Measurements from ENCODE around the gene NRROS.
A peak's percentile ranks its signal among the peaks of the same experiment; 100 is the strongest.

Gene NRROS

DNA sequence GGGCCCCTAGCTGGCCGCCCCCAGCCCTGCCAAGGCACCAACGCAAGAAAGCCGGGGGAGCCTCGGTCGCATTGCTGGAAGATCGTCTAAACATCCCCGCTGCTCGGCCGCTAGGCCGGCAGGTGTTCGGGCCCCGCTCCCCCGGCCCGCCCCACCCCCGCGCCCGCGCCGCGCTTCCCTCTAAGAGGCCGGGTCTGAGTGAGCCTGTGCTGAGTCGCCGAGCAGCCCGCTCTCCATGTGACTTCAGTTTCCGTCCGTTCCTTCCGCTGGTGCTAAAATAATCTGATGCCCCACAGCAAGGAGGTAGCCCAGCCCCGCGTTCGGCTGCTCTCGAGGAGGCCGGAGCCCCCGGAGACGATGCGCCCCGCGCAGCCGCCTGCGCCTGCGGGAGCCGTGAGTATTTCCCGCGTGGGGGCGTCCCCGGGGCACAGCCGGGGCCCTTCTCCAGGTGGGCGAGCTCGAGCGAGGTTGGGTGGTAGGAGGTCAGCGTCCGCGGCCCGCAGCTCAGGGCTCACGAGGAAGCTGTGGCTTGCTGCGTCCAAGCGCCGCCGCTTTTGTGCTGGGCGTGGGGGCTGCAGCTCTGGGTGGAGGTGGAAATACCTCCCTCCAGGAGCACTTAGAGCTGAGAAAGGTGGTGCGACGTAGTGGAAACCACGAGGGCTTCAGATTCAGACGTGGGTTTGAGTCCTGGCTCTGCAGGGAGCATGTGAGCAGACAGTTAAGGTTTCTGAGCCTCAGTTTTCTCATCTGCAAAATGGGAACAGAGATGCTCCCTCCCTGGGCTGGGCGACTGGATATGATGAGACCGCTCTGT is at the start of gene NRROS:
NRROS (plus strand) TSS at position 212 of the 814 bp plus-strand sequence. CDS start 14,846 bp downstream, outside the sequence.
- TF ChIP-seq GATA3 (IDR thresholded peaks at IDR 0.05; ENCODE audit: low read depth, low read length) (no peak), GATA2 (IDR thresholded peaks at IDR 0.05; ENCODE audit: low read depth, low read length) (no peak)

DNA sequence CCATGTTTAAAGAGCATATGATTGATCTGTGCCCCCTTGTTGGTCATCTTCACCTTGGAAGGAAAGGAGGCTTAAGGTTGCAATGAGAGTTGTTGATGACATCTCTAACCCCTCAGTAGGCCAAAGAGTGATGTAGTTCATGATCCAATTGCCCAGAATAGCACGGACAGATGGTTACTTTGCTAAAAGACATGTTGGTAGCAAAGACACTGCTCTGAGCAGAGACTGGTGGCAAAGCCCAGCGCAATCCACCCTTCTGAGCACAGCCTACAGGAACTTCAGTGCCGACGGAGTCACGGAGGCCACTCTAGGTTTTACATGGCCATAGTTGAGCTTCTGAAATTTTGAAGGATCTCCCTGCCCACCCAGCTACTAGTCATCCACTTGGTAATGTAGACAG is 49.2 kb upstream of the NRROS start:
- TF ChIP-seq GATA2 (IDR thresholded peaks at IDR 0.05; ENCODE audit: low read depth, low read length) (no peak), GATA3 (IDR thresholded peaks at IDR 0.05; ENCODE audit: low read depth, low read length) (no peak)

DNA sequence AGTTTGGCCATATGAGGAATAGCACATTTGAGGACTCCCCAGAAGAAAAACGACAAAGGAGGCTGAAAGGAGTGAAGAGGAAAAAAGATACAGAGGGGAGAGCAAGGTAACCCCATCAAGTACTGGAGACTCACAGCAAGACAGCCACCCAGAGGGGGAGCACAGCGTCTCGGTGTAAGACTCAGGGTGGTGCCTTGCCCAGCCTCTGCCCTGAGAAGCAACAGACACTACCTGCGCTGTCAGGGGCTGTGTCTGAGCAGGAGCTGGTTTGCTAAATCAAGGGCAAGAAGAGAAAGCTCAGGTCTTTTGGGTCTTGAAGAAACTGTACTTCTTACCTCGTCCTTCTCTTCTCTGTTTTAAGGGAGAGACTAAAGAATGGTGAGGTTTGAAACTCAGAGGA is 43.1 kb upstream of the NRROS start:
- TF ChIP-seq GATA3 (IDR thresholded peaks at IDR 0.05; ENCODE audit: low read depth, low read length) (no peak), GATA2 (IDR thresholded peaks at IDR 0.05; ENCODE audit: low read depth, low read length) (no peak)

DNA sequence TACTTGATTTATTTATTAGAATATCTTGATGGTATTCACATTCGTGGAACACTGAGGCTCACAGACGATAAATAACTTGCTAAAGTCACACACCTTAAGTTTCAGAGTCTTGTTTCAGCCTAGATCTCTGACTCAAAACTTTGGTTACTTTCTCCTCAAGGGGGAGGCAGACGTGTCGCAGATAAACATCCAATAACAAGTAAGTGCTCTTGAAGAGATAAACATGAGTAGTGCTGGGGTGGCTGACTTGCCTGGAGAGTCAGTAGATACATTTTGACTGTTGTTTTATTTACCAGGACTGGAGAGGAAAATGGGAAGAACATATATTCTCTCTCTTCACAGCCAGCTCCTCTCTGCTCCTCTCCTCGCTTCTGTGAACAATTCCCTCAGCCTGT is 39.8 kb upstream of the NRROS start:
- TF ChIP-seq GATA3 (IDR thresholded peaks at IDR 0.05; ENCODE audit: low read depth, low read length) = no peak
- no peak for TF ChIP-seq GATA2 (IDR thresholded peaks at IDR 0.05; ENCODE audit: low read depth, low read length)

DNA sequence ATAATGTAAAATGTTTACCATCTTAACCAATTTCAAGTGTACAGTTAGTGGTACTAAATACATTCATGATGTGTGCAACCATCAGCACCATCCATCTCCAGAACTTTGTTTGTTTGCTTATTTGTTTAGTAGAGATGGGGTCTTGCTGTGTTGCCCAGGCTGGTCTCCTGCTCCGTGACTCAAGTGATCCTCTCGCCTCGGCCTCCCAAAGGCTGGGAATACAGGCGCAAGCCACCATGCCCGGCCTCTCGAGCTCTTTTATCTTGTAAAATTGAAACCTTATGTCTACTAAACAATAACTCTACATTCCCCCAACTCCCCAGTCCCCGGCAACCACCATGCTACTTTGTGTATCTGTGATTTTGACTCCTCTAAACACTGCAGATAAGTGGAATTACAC is 39.1 kb upstream of the NRROS start:
- TF ChIP-seq GATA2 (IDR thresholded peaks at IDR 0.05; ENCODE audit: low read depth, low read length) (no peak), GATA3 (IDR thresholded peaks at IDR 0.05; ENCODE audit: low read depth, low read length) (no peak)

DNA sequence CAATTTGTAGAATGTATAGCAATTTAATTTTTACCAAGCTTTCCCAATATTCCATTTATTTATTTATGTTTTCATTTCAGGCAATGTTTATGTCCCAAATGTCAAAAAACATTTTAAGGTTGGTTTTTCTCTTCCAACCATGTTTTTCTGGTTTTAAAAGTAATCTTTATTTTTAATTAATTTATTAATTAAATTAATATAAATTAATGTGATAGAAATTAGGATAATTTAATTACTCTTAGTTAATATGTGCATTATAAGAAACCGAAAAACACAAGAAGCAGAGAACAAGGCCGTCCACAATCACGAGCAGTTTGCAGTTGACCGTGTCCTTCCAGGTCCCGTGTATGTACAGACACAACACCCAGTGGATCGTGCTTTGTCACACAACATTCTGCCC is 36.8 kb upstream of the NRROS start:
- TF ChIP-seq GATA3 (IDR thresholded peaks at IDR 0.05; ENCODE audit: low read depth, low read length) = no peak
- no peak for TF ChIP-seq GATA2 (IDR thresholded peaks at IDR 0.05; ENCODE audit: low read depth, low read length)

DNA sequence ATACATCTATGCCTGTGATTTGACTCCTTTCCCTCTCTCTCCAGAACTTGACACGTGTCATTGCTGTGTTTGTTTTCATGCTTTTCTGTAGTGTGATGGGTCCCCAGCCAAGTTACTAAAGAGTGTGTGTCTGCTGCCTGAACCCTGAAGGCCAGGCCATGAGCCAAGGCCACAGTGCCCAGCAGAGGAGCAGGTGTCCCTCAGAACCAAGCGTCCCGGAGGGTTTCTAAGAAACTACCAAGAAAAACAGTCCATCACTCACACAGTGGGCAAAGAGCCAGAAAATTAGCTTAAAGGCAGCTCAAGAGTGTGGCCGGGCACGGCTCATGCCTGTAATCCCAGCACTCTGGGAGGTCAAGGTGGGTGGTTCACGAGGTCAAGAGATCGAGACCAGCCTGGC is 35.8 kb upstream of the NRROS start:
- TF ChIP-seq GATA2 (IDR thresholded peaks at IDR 0.05; ENCODE audit: low read depth, low read length) (no peak), GATA3 (IDR thresholded peaks at IDR 0.05; ENCODE audit: low read depth, low read length) (no peak)

DNA sequence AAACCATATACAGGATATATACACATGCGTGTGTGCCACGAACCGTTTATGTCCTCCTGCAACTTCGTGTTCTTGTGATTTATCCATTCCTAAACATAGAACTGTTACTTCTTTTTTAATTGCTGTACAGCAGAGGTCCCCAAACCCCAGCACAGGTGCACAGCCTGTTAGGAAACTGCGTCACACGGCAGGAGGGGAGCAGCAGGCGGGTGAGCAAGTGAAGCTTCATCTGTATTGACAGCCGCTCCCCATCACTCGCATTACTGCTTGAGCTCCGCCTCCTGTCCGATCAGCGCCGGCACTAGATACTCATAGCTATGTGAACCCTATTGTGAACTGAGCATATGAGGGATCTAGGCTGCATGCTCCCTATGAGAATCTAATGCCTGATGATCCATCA is 34.9 kb upstream of the NRROS start:
- TF ChIP-seq GATA2 (IDR thresholded peaks at IDR 0.05; ENCODE audit: low read depth, low read length) (no peak), GATA3 (IDR thresholded peaks at IDR 0.05; ENCODE audit: low read depth, low read length) (no peak)

DNA sequence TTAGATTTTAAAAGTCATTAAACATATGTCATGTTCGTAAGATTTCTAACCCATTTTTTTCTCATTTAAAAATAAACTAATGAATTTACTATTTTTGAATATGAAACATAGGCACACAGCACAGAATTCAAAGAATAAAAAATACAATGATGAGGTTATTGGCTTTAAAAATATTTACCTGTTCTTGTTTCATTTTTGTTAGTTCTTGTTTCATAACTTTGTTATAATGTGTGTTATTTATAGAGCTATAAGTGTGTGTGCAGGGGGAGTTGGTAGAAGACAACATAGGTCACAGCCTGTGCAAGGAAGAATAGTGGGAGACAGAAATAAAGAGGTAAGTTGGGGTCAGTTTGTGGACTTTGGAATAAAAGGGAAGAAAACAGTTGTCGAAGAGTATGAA is 30.8 kb upstream of the NRROS start:
- no peak for TF ChIP-seq GATA2 (IDR thresholded peaks at IDR 0.05; ENCODE audit: low read depth, low read length)
- no peak for TF ChIP-seq GATA3 (IDR thresholded peaks at IDR 0.05; ENCODE audit: low read depth, low read length)

DNA sequence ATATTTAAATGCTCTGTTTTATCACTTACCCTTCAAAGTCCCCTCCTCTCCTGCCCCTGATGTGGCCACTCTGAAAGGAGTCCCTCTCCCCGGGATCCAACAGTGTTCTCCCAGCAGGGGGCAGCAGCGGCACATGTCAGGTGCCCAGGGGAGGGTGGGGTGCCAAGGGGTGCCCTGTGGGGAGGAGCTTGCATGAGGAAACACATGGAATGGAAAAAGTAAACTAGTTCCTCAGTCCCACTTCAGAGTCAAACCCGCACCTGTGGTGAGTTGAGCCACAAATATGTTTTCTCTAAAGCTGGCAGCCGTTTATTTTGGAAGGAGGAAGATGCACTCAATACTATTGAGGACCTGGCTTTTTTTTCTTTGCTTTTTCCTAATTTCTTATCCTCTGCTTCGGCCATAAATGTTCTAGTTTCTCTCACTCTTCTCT is 30.1 kb upstream of the NRROS start:
- no peak for TF ChIP-seq GATA2 (IDR thresholded peaks at IDR 0.05; ENCODE audit: low read depth, low read length)
- no peak for TF ChIP-seq GATA3 (IDR thresholded peaks at IDR 0.05; ENCODE audit: low read depth, low read length)

DNA sequence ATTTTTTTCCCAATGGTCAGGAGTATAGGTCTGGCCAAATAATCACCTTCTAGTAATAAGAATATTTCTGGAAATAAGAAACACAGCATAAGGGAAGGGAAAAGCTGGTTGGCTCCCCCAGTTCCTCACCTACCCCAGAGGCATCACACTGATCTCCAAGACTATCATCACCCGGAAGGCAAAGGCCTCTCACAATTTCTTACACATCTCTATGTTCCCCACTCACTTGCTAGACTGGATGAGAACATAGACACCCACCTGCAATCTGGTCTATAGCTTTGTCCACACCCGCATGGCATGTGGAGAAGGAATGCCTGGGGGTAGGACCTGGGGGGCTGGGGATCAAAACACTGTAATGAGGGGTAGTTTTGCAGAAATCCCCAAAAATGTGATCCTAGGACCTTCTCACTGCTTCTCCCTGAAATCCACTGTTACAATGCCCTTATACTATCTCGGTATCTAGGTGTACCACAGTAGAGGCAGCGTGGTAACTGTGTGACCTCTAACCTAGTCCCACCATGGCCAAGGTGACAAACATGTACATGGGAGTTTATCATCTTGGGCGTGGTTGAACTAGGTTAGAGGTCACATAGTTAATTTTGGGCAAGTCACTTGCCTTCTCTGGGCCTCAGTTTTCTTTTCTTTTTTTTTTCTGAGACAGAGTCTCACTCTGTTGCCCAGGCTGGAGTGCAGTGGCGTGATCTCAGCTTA is 29.5 kb upstream of the NRROS start:
- TF ChIP-seq GATA2 (IDR thresholded peaks at IDR 0.05; ENCODE audit: low read depth, low read length) = no peak
- TF ChIP-seq GATA3 (IDR thresholded peaks at IDR 0.05; ENCODE audit: low read depth, low read length) = no peak

DNA sequence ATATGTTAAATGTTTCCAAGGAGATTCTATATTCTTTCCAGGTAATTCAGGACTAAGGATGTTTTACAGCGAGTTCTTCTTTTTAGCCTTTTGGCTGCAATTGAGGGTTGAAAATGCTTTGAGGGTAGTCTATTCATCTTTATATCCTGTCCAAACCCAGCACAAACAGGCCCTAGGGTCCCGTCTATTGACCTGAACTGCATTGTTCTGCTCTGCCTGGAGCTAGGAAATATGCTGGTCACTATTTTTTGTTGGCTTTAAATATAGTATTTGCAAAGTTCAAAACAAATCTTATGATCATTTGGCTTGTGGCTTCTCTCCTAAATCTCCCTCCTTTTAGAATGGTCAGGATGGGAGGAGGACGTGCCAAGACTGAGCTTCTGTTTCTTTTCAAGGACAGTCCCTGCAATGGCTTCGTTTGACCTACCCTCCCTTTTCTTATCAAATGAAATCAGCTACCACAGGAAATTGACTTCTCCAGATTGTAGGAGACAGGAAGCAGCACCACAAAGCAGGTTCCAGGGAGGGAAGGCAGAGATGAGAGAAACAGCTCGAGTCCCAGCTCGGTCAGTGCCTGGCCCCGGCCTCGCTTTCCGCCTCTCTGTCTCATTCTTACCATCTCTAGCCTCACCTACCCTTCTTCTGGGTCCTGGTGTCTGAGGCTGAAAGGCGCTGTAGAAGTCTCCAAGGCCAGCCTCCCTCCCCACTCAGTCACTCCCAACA is 27.6 kb upstream of the NRROS start:
- TF ChIP-seq GATA3 (IDR thresholded peaks at IDR 0.05; ENCODE audit: low read depth, low read length) (no peak), GATA2 (IDR thresholded peaks at IDR 0.05; ENCODE audit: low read depth, low read length) (peak; percentile 59)

DNA sequence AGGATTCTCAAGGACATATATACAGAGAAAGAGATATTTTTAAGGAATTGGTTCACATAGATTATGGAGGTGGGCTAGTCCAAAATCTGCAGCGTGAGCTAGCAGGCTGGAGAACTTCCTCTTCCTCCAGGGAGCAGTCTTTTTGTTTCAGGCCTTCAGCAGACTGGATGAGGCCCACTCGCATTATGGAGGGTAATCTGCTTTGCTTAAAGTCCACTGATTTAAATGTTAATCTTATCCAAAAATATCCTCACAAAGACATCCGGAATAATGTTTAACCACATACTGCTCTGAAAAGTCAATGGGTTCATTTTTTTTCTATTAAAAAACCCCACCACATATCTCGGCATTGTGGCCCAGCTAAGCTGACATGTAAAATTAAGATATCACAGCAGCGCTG is 22.2 kb upstream of the NRROS start:
- TF ChIP-seq GATA3 (IDR thresholded peaks at IDR 0.05; ENCODE audit: low read depth, low read length) (no peak), GATA2 (IDR thresholded peaks at IDR 0.05; ENCODE audit: low read depth, low read length) (no peak)

DNA sequence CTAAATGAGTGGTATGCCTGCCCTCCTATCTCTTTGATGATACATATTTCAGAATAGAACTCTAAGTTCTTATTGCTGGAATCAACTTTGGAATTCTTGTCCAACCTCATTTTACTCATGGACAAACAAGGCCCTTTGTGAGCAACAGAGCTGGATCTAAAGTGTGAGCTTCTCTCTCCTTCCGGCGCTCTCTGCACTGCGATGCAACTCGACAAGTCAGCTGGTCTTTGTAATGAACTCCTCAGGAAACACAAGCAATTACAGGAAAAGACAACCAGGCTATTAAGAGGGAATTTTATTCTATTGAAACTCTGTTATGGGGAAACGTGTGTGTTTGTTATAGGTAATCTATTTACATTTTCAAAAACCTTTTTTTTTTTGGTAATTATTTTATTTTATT is 20.3 kb upstream of the NRROS start:
- TF ChIP-seq GATA2 (IDR thresholded peaks at IDR 0.05; ENCODE audit: low read depth, low read length) (no peak), GATA3 (IDR thresholded peaks at IDR 0.05; ENCODE audit: low read depth, low read length) (no peak)

Measured in SH-SY5Y (cell line).